ENCODE results near the gene LRRC40.

LRRC40 gene

DNA sequence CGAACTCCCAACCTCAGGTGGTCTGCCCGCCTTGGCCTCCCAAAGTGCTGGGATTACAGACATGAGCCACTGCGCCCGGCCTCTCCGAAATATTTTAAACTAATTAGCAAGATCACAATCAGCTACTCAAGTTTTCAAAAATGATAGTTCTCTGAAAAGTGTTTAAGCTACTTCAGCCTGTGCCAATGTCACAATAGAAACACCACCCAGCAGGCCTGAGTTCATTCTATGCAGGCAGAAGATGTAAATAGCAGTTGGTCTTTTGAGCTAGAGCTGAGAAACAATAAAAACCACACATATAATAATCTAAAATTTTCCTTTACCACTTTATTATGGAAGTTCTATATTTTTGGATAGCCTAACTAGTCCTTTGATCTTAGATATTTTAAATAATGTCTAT lies 96.1 kb downstream of the LRRC40 start:
- no peak for DNase-seq

DNA sequence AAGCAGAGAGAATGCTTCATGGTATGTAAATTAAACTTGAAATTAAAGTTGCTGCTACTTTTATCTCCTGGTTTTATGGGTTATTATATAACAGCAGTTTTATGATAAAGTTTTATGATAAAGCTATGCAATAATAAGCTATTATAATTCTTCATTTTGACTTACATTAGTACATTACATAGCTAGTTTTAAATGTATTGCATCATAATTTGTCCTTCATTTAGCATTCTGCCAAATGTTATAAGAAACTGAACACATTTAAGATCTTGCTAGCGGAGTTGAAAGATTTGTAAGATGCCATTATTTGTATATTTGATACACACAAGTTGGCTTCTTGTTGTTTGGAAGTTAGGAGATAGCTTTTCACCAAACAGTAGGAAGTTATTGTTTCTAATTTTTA lies 101.6 kb downstream of the LRRC40 start:
- DNase-seq: no peak

DNA sequence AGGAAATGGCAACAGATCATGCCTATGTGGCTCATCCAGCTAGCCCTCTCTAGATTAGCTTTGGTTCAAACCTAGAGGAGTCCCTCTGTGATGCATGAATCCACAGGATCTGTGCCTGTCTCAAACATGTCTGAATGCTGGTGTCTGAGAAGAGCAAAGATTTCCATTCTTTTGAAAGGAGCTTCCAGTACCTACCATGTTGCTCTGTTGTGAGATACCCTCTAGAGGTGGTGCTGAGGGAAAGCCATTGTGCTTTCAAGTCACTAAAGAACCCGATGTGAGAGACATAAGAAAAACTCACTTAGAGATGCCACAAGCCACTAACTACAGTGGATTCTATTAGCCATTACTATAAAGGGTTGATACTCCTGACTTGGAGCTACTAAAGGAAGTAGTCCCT lies 103.6 kb downstream of the LRRC40 start:
- no peak for DNase-seq

DNA sequence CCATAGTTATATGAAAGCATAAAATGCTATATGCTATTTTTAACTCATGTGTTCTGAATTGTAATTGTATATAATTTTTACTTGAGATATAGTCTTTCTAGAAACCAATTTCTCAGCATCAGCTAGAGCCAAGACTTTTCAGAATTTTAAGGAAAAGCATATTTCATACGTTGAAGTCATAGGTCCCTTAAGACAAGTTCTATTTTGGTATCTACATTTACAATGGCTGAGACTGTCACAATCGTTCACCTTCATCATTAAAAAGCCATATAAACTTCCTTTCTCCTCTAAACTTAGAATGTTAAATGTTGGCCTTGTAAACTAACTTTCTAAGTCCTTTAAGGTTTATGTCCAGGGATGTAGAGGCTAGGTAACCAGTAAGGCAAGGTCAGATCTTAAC lies 104.1 kb downstream of the LRRC40 start:
- DNase-seq: no peak

All from activated CD4-positive, alpha-beta T cell treated with anti-CD3 and anti-CD28 coated beads, Interleukin-2, amount 50 U/mL, for 16 hours (primary cell).